Tibial nerve (tissue), 4 donors: Measurements from ENCODE around the gene RCOR1. TPM values are rescaled to one million over a fixed set of nuclear protein-coding genes. Genes with fewer than 3 reads are reported as not detected.

Experiments used
- DNase-seq, 2 donors: peaks; one replicate each; pipeline ENCODE4 v3.0.0-alpha.2; 2019; ENCODE audit warnings: low spot score in 2 of 2
- H3K27ac ChIP-seq, 4 donors: fragments of 200-600 bp; sonication (generic) in 3 of 4; one replicate each; pipeline ENCODE4 v1.5.1; 2017 to 2019; ENCODE audit warnings: mild to moderate bottlenecking in 1 of 4
- H3K27me3 ChIP-seq, 2 donors: fragments of 200-600 bp; sonication (generic) in 1 of 2; one replicate each; pipeline versions ENCODE4 v1.5.1 to v1.6.0; 2017 to 2019
- H3K36me3 ChIP-seq, 3 donors: fragments of 200-600 bp; sonication (generic); one replicate each; pipeline ENCODE4 v1.5.1; 2018 to 2019
- H3K4me1 ChIP-seq, 4 donors: fragments of 200-600 bp; sonication (generic) in 3 of 4; one replicate each; pipeline ENCODE4 v1.5.1; 2017 to 2019
- H3K4me3 ChIP-seq, 4 donors: fragments of 200-600 bp; sonication (generic) in 3 of 4; one replicate each; pipeline ENCODE4 v1.5.1; 2017 to 2019; ENCODE audit warnings: mild to moderate bottlenecking in 1 of 4, moderate library complexity in 1 of 4
- H3K9me3 ChIP-seq, 4 donors: fragments of 200-600 bp; sonication (generic) in 3 of 4; one replicate each; pipeline ENCODE4 v1.5.1; 2017 to 2019
- CTCF ChIP-seq, 5 experiments: fragments of 200-600 bp in 3 of 5; fragments of 450-650 bp in 2 of 5; sonication (generic) in 3 of 5; IDR thresholded peaks; one replicate each; pipeline ENCODE4 v1.5.1; 2016 to 2019; ENCODE audit warnings: antibody characterized with exemption in 5 of 5, mild to moderate bottlenecking in 3 of 5, moderate library complexity in 2 of 5
- EP300 ChIP-seq, 2 donors: sonication (generic); formaldehyde crosslinking; IDR thresholded peaks; one replicate each; pipeline ENCODE4 v1.6.1; 2017; ENCODE audit warnings: antibody characterized with exemption in 2 of 2, mild to moderate bottlenecking in 1 of 2
- POLR2A ChIP-seq, 2 donors: fragments of 450-650 bp; IDR thresholded peaks; one replicate each; pipeline ENCODE4 v1.6.1; 2017; ENCODE audit warnings: antibody characterized with exemption in 2 of 2, mild to moderate bottlenecking in 2 of 2, moderate library complexity in 2 of 2
- WGBS, 2 donors: methylation state at CpG; one replicate each; pipeline ENCODE4 v1.1.5; 2018; 5-methylcytosine and 5-hydroxymethylcytosine counted together
- total RNA-seq, 4 donors: library from RNA; depleted of rRNA; stranded (reverse); fragments of >200 nt; gene quantifications; one replicate each; pipeline ENCODE4 v1.1.0, GENCODE V29; 2016

Gene RCOR1
- total RNA-seq, 4 donors from 2014 or later: 6.3 to 12.8 (median 10.0) TPM

DNA sequence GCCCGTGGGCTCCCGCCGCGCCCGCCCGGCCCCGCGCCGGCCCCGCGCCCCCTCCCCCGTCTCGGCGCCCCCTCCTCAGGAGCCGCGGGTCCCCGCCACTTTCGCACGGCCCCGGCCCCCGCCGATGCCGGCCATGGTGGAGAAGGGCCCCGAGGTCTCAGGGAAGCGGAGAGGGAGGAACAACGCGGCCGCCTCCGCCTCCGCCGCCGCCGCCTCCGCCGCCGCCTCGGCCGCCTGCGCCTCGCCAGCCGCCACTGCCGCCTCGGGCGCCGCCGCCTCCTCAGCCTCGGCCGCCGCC, 263 bp downstream of the RCOR1 start:
- no peaks in the 10 kb centered on the region for H3K36me3 ChIP-seq
- DNase-seq: no peak
- no peaks in the 10 kb centered on the region for H3K9me3 ChIP-seq
- peak overlapping the region; percentile 55 to 98 (median 78) for H3K4me3 ChIP-seq
- peaks cover 0 to 35% (median 8%) of the 10 kb centered on the region in 4 donors for H3K4me1 ChIP-seq
- TF ChIP-seq CTCF (IDR thresholded peaks at IDR 0.05) (no peak), EP300 (IDR thresholded peaks at IDR 0.05) (no peak), POLR2A (IDR thresholded peaks at IDR 0.05) (no peak)
- H3K27ac ChIP-seq: peak overlapping the region; percentile 96 to 99 (median 98)
- WGBS, 2 donors: 0% methylated on average over 13 of the region's 49 CpGs; no CpG with 5 or more reads in 1 of the 2 donors
- no peaks in the 10 kb centered on the region for H3K27me3 ChIP-seq

DNA sequence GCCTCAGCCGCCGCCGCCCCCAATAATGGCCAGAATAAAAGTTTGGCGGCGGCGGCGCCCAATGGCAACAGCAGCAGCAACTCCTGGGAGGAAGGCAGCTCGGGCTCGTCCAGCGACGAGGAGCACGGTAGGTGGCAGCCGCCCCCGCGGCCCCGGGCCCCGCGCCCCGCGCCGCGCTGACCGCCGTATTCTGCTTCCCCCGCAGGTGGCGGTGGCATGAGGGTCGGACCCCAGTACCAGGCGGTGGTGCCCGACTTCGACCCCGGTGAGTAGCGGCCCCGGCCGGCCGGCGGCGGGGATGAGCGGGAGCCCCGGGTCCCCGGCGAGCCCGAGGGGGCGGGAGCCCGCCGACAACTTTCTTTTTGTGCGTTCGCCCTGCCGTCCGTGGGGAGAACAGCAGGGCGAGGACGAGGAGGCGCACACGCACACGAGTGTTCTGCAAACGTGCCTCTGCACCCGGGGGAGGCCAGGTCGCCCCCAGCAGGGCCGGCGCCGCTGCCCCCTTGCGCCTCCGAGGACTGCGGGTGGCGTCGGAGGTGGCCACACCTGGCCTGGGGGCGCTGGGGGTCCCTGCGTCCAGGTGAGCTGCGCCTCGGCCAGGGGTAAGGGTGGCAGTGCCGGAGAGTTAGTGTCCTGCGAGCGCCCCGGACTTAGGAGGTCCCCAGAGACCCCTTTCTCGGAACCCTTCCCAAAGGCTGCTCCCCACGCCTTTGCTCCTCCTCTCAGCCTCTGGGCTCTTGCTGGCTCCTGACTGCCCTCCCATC, 794 bp downstream of the RCOR1 start:
- Histone ChIP-seq H3K27me3 (no peaks in the 10 kb centered on the region), H3K4me3 (peak overlapping the region; percentile 55 to 98 (median 78)), H3K4me1 (peaks cover 0 to 35% (median 8%) of the 10 kb centered on the region in 4 donors), H3K36me3 (no peaks in the 10 kb centered on the region), H3K9me3 (no peaks in the 10 kb centered on the region), H3K27ac (peak overlapping the region; percentile 96 to 99 (median 98))
- TF ChIP-seq EP300 (IDR thresholded peaks at IDR 0.05) (no peak), POLR2A (IDR thresholded peaks at IDR 0.05) (no peak), CTCF (IDR thresholded peaks at IDR 0.05) (peak in 4 of 5 experiments; percentile 20 to 65 (median 43))
- 1% methylated on average over 28 to 45 of the region's 75 CpGs for WGBS, 2 donors
- DNase-seq: peak; percentile 5 to 20

DNA sequence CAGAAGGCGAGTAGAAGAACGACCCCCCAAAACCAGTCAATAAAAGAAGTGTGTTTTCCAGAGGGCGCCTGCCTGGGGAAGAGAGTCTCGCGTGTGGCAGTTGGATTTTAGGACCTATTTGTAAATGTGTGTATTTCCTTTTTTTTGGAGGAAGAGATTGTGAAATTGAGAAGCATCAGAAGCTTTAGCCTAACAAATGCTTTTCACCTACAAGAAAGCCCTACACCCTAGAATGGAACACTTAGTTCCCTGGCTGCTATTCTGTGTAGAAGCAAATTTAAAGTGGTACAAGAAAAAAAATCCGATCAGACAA, 1.3 kb downstream of the RCOR1 start:
- Histone ChIP-seq H3K27ac (peak overlapping the region; percentile 96 to 99 (median 98)), H3K9me3 (no peaks in the 10 kb centered on the region), H3K4me1 (peaks cover 0 to 35% (median 8%) of the 10 kb centered on the region in 4 donors), H3K4me3 (peak overlapping the region; percentile 55 to 98 (median 78)), H3K27me3 (no peaks in the 10 kb centered on the region), H3K36me3 (no peaks in the 10 kb centered on the region)
- TF ChIP-seq CTCF (IDR thresholded peaks at IDR 0.05) (no peak), POLR2A (IDR thresholded peaks at IDR 0.05) (no peak), EP300 (IDR thresholded peaks at IDR 0.05) (no peak)
- WGBS, 2 donors: 1% methylated on average over 6 of the region's 6 CpGs
- peak in 1 of 2 donors; percentile 10 for DNase-seq

DNA sequence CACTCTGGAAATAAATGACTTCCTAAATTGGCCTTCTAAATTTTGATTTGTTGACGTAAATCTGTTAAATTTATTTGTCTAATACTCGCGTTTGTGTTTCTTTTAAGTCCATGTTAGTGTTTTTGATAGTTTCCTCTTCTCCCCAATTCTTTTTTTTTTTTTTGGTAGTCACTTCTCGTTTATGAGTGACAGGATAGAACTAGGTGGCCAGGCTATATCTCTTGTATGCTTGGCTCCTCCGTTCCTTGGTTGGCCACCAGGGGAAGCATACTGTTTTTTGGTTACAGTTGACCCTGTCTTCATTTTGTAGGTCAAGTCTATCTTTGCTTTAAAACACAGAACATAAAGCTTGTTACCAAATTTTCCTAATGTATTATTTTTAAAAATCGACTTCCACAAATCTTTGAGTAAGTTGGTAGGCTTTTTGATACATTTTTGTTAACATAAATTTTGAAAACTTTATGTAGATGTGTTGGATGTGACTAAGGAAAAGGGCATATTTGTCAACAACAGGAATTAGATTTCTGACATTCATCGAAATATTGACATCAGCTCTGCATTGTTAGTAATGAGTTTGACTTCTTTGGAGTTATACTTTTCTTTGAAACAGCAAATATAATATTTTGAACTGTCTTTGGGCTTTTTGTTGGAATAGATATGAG, 2.2 kb downstream of the RCOR1 start:
- H3K4me3 ChIP-seq: peak overlapping the region in 2 of 4 donors; percentile 86 to 98
- peak overlapping the region in 2 of 4 donors; percentile 96 to 97 for H3K27ac ChIP-seq
- no peak for TF ChIP-seq POLR2A (IDR thresholded peaks at IDR 0.05)
- TF ChIP-seq CTCF (IDR thresholded peaks at IDR 0.05): peak; percentile 65 to 84 (median 70)
- no peaks in the 10 kb centered on the region for H3K9me3 ChIP-seq
- H3K36me3 ChIP-seq: no peaks in the 10 kb centered on the region
- peaks cover 0 to 35% (median 8%) of the 10 kb centered on the region in 4 donors for H3K4me1 ChIP-seq
- 30 to 33% methylated on average over 7 of the region's 7 CpGs for WGBS, 2 donors
- peak; percentile 49 to 77 for DNase-seq
- H3K27me3 ChIP-seq: no peaks in the 10 kb centered on the region

GRCh38 chr14:102601378-102601925, 9.0 kb downstream of the RCOR1 start:
- Histone ChIP-seq H3K27me3 (no peaks in the 10 kb centered on the region), H3K4me1 (peaks cover 0 to 17% (median 2%) of the 10 kb centered on the region in 4 donors), H3K27ac (no peak overlapping the region), H3K4me3 (no peak overlapping the region), H3K36me3 (no peaks in the 10 kb centered on the region), H3K9me3 (no peaks in the 10 kb centered on the region)
- DNase-seq: no peak
- 100% methylated on average over 1 of the region's 1 CpG for WGBS, 2 donors
- TF ChIP-seq EP300 (IDR thresholded peaks at IDR 0.05) (no peak), POLR2A (IDR thresholded peaks at IDR 0.05) (no peak)
